ENCODE data around the gene IL12RB2.

- TF ChIP-seq CTCF (IDR thresholded peaks at IDR 0.05) (no peak), ZFX (IDR thresholded peaks at IDR 0.05; ENCODE audit: borderline replicate concordance) (no peak)
These were observed 107.4 kb downstream of the IL12RB2 start for GRCh38 chr1:67415041-67415440.
